Subcutaneous adipose tissue (tissue), 4 donors: ENCODE measurements around the gene ENPP6. TPM values are rescaled to one million over a fixed set of nuclear protein-coding genes. Genes with fewer than 3 reads are reported as not detected.

Source experiments
- total RNA-seq, 4 donors: library from RNA; depleted of rRNA; stranded (reverse); fragments of >200 nt; gene quantifications; one replicate each; pipeline ENCODE4 v1.1.0, GENCODE V29; 2016
- TF ChIP-seq, protein P1 (sequence below): fragments of 450-650 bp; IDR thresholded peaks from one replicate; pipeline ENCODE4 v1.5.1; 2016; ENCODE audit warnings: low read depth, mild to moderate bottlenecking, control low read depth, antibody characterized with exemption, moderate library complexity

Gene ENPP6
- total RNA-seq, 4 donors from 2014 or later = 0.17 TPM; not detected in 3

DNA sequence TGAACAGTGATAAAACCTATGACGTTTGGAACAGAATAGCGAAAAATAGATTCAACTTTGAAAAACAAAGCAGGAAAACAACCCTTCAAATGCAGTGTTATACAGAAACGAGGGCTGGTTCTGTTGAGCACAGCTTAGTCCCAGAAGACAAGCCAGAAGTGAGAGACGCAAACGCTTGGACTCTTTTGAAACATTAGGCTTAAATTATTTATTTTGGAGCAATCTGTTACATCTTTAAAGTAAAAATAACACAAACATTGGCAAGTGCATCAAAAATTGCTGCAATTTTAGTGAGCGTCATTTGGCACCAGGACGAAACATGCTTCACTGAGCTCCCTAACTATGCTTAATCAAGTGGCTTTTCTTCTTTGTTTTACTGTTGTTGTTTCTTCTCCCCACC lies 63.5 kb downstream of the ENPP6 start:
- TF ChIP-seq, protein P1, sequence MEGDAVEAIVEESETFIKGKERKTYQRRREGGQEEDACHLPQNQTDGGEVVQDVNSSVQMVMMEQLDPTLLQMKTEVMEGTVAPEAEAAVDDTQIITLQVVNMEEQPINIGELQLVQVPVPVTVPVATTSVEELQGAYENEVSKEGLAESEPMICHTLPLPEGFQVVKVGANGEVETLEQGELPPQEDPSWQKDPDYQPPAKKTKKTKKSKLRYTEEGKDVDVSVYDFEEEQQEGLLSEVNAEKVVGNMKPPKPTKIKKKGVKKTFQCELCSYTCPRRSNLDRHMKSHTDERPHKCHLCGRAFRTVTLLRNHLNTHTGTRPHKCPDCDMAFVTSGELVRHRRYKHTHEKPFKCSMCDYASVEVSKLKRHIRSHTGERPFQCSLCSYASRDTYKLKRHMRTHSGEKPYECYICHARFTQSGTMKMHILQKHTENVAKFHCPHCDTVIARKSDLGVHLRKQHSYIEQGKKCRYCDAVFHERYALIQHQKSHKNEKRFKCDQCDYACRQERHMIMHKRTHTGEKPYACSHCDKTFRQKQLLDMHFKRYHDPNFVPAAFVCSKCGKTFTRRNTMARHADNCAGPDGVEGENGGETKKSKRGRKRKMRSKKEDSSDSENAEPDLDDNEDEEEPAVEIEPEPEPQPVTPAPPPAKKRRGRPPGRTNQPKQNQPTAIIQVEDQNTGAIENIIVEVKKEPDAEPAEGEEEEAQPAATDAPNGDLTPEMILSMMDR = no peak

DNA sequence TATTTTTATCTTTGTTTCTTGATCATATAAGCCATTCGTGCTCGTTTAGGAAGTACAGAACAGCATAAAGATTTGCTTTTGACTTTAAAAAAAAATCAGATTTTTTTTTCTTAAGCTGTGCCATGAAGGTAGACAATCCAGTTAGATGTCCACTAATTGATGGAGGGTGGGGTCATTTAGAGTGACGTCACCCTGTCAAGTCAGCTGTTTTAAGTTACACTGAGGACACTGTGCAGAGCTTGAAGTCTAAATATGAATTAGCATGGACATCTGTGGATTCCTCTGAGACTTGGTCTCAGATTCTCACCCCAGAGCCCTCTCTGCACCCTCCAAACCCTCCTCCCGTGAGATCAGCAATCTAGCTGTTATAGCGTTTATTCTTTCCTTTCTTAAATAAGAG lies 63.9 kb downstream of the ENPP6 start:
- TF ChIP-seq, protein P1 = no peak

- TF ChIP-seq, protein P1 = no peak
Measured at GRCh38 chr4:184151988-184152485, 65.6 kb downstream of the ENPP6 start.

DNA sequence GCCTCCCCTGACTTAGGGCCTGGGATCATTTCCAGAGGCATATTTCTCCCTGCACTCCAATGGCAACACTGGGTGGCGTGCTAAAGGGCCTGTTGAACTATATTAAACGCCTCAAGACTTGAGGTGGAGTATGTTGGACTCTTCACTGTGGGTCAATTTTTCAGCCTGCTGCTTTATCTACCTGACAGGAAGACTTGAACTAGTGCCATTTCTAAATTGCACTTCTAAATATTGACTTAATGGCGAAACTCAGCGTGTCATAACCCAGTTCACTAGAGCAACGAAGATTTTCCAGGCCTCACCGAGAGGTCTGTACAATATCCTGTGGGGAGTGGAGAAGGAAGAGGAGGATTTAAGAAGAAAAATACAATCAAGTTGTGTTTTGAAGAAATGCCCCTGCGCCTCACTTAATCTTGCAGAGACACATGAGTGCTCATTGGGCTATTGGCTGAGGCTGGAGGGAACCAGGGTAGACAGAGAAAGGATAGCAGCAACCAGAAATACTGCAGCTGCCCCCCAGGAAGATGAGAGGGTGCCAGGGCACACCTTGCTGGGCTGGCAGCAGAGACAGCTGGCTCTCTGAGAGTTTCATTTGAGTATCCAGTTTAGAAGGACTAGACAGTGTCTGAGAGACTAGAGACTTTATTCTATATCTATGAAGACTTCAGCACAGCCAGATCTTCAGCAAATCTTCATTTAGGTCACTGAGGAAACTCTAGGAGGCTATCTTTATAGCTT lies 67.4 kb downstream of the ENPP6 start:
- TF ChIP-seq, protein P1 = no peak

GRCh38 chr4:184148738-184149637 lies 68.7 kb downstream of the ENPP6 start:
- TF ChIP-seq, protein P1 = no peak

DNA sequence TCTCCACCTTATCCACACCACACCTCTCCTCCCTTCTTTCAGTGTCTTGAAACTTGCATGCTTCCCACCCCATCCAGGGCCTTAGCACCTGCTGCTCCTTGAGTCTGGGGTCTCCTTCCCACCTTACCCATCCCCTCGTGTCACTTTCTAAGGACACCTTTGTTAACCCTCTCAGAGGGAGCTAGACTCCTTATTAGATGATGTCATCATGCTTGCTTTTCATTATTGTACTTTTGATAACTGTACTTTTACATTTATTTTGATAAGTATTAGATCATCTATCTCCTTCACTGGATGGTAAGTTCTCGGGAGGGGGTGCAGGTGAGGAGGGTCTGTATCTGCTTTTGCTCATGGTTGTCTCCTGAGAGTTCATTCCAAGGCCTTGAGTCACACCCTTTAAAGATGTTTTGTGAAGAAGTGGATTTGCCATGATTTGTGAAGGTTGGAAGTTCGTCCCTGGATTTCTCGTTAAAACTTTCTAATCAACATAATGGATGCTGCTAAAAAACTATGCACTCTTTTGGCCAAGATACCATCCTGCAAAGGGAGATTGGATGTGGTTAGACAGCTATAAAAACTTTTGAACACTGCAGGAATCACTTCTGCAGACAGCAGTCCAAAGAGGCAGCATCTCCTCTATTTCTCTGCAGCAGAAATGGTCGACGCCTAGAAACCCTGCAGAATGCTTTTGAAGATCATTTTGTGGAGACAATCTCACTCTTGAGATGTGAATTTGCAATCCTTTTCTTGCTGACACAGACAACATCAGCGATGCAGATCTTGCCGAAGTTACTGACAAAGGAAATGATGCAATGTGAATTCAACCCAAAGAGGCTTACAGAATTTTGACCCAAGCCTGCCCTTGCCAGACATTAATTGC lies 69.6 kb downstream of the ENPP6 start:
- TF ChIP-seq, protein P1 = no peak
